Adipocyte (in vitro differentiated cells): ENCODE results near the gene SEC24B.
"Not testable (repeated sequence)": the region's sequence is repeated elsewhere in the genome, so short reads cannot be mapped to it uniquely, and the experiment has no call there.

Experiments
- DNase-seq: peaks from one replicate; pipeline ENCODE4 v3.0.0-alpha.2; 2015; ENCODE audit warnings: low read depth
- H3K27me3 ChIP-seq: replicated peaks from 2 replicates; pipeline ENCODE4 v1.7.0; 2013; ENCODE audit warnings: mild to moderate bottlenecking, low read length, moderate library complexity; ENCODE audit not compliant: control insufficient read depth, insufficient read depth
- H3K36me3 ChIP-seq: 2 replicates; pipeline ENCODE4 v1.7.0; 2013; ENCODE audit warnings: low read length, mild to moderate bottlenecking, moderate library complexity; ENCODE audit not compliant: control insufficient read depth, insufficient read depth, severe bottlenecking
- H3K4me1 ChIP-seq: 2 replicates; pipeline ENCODE4 v1.7.0; 2013; ENCODE audit warnings: mild to moderate bottlenecking, low read length, moderate library complexity; ENCODE audit not compliant: control insufficient read depth, insufficient read depth
- H3K4me3 ChIP-seq: 2 replicates; pipeline ENCODE4 v1.7.0; 2013; ENCODE audit warnings: mild to moderate bottlenecking, low read length, moderate library complexity
- H3K9ac ChIP-seq: 2 replicates; pipeline ENCODE4 v1.7.0; 2013; ENCODE audit warnings: mild to moderate bottlenecking, low read length, moderate library complexity
- H3K9me3 ChIP-seq: 2 replicates; pipeline ENCODE4 v1.7.0; 2013; ENCODE audit warnings: mild to moderate bottlenecking, low read length, moderate library complexity; ENCODE audit not compliant: control insufficient read depth

The SEC24B gene

GRCh38 chr4:109434007-109434971 lies 674 bp downstream of the SEC24B start:
- peak; percentile 68 for DNase-seq
- Histone ChIP-seq H3K9ac (peak overlapping the region; percentile 94), H3K9me3 (no peaks in the 10 kb centered on the region), H3K4me1 (peaks cover 46% of the 10 kb centered on the region), H3K4me3 (peak overlapping the region; percentile 98), H3K36me3 (no peaks in the 10 kb centered on the region), H3K27me3 (no peaks in the 10 kb centered on the region)

DNA sequence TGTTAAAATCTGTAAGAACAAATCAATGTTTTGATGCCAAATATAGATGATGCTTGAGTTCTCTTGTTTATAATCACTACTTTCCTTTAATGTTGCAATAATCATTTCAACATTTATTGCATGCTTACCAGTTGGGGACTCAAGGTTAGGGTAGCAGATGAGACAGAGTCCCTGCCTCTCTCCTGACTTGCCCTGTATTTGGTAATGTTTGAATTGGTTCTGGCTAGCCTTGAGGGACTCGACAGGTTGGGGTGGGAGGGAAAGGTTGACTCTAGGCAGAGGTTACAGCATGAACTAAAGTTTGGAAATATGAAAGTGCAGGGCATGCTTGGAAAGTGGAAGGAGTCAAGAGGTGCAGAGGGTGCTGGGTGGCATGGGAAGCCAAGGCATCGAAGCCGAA lies 2.0 kb downstream of the SEC24B start:
- Histone ChIP-seq H3K4me3 (peak overlapping the region; percentile 98), H3K9me3 (no peaks in the 10 kb centered on the region)

GRCh38 chr4:109436504-109436903 lies 2.9 kb downstream of the SEC24B start:
- H3K9ac ChIP-seq, result no peak overlapping the region
- H3K27me3 ChIP-seq, result no peaks in the 10 kb centered on the region
- no peak overlapping the region for H3K4me3 ChIP-seq
- H3K9me3 ChIP-seq, result no peaks in the 10 kb centered on the region
- H3K4me1 ChIP-seq, result peaks cover 59% of the 10 kb centered on the region
- no peak for DNase-seq
- no peaks in the 10 kb centered on the region for H3K36me3 ChIP-seq

More for the DNA sequence above, 2.0 kb downstream of the SEC24B start:
- H3K9ac ChIP-seq, result peak overlapping the region; percentile 94
- H3K4me1 ChIP-seq, result peaks cover 50% of the 10 kb centered on the region
- H3K36me3 ChIP-seq, result no peaks in the 10 kb centered on the region
- DNase-seq, result peak; percentile 54
- H3K27me3 ChIP-seq, result no peaks in the 10 kb centered on the region

- peak overlapping the region; percentile 29 for H3K4me3 ChIP-seq
- H3K9me3 ChIP-seq, result no peaks in the 10 kb centered on the region
- DNase-seq, result peak; percentile 43
- no peaks in the 10 kb centered on the region for H3K27me3 ChIP-seq
- no peak overlapping the region for H3K9ac ChIP-seq
- H3K36me3 ChIP-seq, result peaks cover under 1% of the 10 kb centered on the region
- peaks cover 51% of the 10 kb centered on the region for H3K4me1 ChIP-seq
These were observed 7.3 kb downstream of the SEC24B start for GRCh38 chr4:109440948-109441347.

GRCh38 chr4:109441862-109442458 lies 8.3 kb downstream of the SEC24B start:
- Histone ChIP-seq H3K4me1 (peaks cover 43% of the 10 kb centered on the region), H3K9ac (no peak overlapping the region), H3K4me3 (peak overlapping the region; percentile 29), H3K36me3 (peaks cover 11% of the 10 kb centered on the region), H3K9me3 (no peaks in the 10 kb centered on the region), H3K27me3 (no peaks in the 10 kb centered on the region)
- peak; percentile 28 for DNase-seq

- Histone ChIP-seq H3K9me3 (no peaks in the 10 kb centered on the region), H3K4me1 (peaks cover 34% of the 10 kb centered on the region), H3K9ac (no peak overlapping the region), H3K27me3 (no peaks in the 10 kb centered on the region), H3K36me3 (peaks cover 15% of the 10 kb centered on the region), H3K4me3 (no peak overlapping the region)
- DNase-seq, result no peak
These were observed 10.7 kb downstream of the SEC24B start for GRCh38 chr4:109444182-109444844.

GRCh38 chr4:109447278-109447677 lies 13.7 kb downstream of the SEC24B start:
- no peak for DNase-seq
- peaks cover 12% of the 10 kb centered on the region for H3K4me1 ChIP-seq
- H3K27me3 ChIP-seq, result no peaks in the 10 kb centered on the region
- no peaks in the 10 kb centered on the region for H3K9me3 ChIP-seq
- H3K36me3 ChIP-seq, result peaks cover 33% of the 10 kb centered on the region
- no peak overlapping the region for H3K4me3 ChIP-seq
- H3K9ac ChIP-seq, result no peak overlapping the region

DNA sequence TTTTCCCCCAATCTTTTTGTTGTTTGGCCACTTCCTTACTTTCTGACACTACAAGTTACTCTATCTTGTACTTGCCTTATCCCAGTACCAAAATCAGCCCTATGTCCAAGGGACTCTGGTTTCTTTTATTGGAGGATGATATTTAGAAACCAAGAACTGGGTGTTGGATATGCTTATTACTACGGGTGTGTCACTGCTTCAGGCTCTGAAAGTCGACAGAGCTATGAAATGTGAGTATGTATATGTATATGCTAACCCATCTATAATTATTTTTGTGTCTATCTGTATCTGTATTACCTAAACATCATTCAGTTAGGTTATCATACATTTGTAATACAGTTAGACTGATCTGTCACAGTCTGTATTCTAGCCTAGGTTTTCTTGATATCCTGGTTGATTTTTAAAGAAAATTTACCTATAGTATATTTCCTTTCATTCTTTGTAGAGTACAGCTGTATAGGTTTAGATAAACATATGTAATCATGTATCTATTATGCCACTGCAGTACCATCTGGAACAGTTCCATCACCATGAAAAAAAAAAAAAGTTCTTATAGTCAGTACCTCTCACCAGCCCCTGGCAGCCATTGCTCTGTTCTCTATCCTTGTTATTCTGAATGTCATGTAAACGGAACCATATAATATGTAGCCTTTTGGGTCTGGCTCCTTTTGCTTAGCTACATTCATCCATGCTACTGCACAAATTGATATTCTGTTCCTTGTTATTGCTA lies 18.1 kb downstream of the SEC24B start:
- no peak for DNase-seq
- Histone ChIP-seq H3K36me3 (peaks cover 43% of the 10 kb centered on the region), H3K9ac (no peak overlapping the region), H3K4me1 (no peaks in the 10 kb centered on the region), H3K9me3 (no peaks in the 10 kb centered on the region), H3K4me3 (no peak overlapping the region), H3K27me3 (no peaks in the 10 kb centered on the region)

DNA sequence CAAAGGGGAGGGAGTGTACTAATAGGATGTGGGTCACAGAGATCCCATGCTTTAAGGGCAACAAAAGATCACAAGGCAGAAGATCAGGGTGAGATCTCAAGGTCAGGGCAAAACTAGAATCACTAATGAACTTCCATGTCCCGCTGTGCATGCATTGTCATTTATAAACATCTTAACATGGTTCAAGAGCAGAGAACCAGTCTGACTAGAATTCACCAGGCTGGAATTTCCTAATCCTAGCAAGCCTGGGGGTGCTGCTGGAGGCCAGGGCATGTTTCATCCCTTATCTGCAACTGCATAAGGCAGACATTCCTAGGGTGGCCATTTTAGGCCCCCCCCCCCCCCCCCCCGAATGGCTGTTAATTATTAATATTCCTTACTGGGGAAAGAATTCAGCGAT lies 19.5 kb downstream of the SEC24B start:
- peaks cover 38% of the 10 kb centered on the region for H3K36me3 ChIP-seq

GRCh38 chr4:109462297-109462696 lies 28.7 kb downstream of the SEC24B start:
- Histone ChIP-seq H3K9me3 (no peaks in the 10 kb centered on the region), H3K9ac (no peak overlapping the region), H3K36me3 (peaks cover 21% of the 10 kb centered on the region), H3K27me3 (no peaks in the 10 kb centered on the region), H3K4me3 (no peak overlapping the region), H3K4me1 (peaks cover 6% of the 10 kb centered on the region)
- no peak for DNase-seq

More for the DNA sequence above, 19.5 kb downstream of the SEC24B start:
- not testable (repeated sequence) for H3K4me1 ChIP-seq, DNase-seq, H3K27me3 ChIP-seq, H3K4me3 ChIP-seq, H3K9me3 ChIP-seq, H3K9ac ChIP-seq
